HT-29 (cell line): ENCODE measurements around the gene FKBP5. TPM values are rescaled to one million over a fixed set of nuclear protein-coding genes. Genes with fewer than 3 reads are reported as not detected.
"Not testable (repeated sequence)": the region's sequence is repeated elsewhere in the genome, so short reads cannot be mapped to it uniquely, and the experiment has no call there.

ENCODE experiments used
- DNase-seq: peaks from one replicate; pipeline ENCODE4 v3.0.0-alpha.2; 2015; ENCODE audit warnings: low spot score
- total RNA-seq: library from RNA; depleted of rRNA; stranded (reverse); fragments of >200 nt; shearing (Covaris generic); gene quantifications from 2 replicates; pipeline ENCODE4 v1.2.3, GENCODE V29; 2014

The FKBP5 gene
- total RNA-seq, 1 experiment from 2014 or later: 7.7 TPM

- no peak for DNase-seq
Observed at GRCh38 chr6:35724059-35724458, 35.3 kb upstream of the FKBP5 start.

GRCh38 chr6:35723587-35723986 is 34.9 kb upstream of the FKBP5 start:
- no peak for DNase-seq

- no peak for DNase-seq
Observed at GRCh38 chr6:35722121-35722761, 33.5 kb upstream of the FKBP5 start.

- DNase-seq: no peak
Observed at GRCh38 chr6:35719830-35720733, 31.4 kb upstream of the FKBP5 start.

GRCh38 chr6:35719404-35719829 is 30.7 kb upstream of the FKBP5 start:
- DNase-seq: no peak

- no peak for DNase-seq
Observed at GRCh38 chr6:35718911-35719381, 30.2 kb upstream of the FKBP5 start.

GRCh38 chr6:35718375-35718736 is 29.6 kb upstream of the FKBP5 start:
- DNase-seq: no peak

GRCh38 chr6:35717449-35718374 is 29.0 kb upstream of the FKBP5 start:
- DNase-seq: no peak

- DNase-seq: no peak
Observed at GRCh38 chr6:35716798-35717197, 28.1 kb upstream of the FKBP5 start.

GRCh38 chr6:35713006-35713767 is 24.5 kb upstream of the FKBP5 start:
- DNase-seq: no peak

GRCh38 chr6:35711731-35712130 is 23.0 kb upstream of the FKBP5 start:
- DNase-seq: no peak

- no peak for DNase-seq
Observed at GRCh38 chr6:35710241-35710847, 21.6 kb upstream of the FKBP5 start.

- no peak for DNase-seq
Observed at GRCh38 chr6:35708585-35708984, 19.9 kb upstream of the FKBP5 start.

- DNase-seq: no peak
Observed at GRCh38 chr6:35707714-35708407, 19.1 kb upstream of the FKBP5 start.

- DNase-seq: no peak
Observed at GRCh38 chr6:35706468-35706867, 17.8 kb upstream of the FKBP5 start.

- DNase-seq: peak; percentile 35
Observed at GRCh38 chr6:35703554-35703953, 14.8 kb upstream of the FKBP5 start.

GRCh38 chr6:35698858-35699257 is 10.1 kb upstream of the FKBP5 start:
- no peak for DNase-seq

- not testable (repeated sequence) for DNase-seq
Observed at GRCh38 chr6:35698430-35698829, 9.7 kb upstream of the FKBP5 start.

- no peak for DNase-seq
Observed at GRCh38 chr6:35694462-35694861, 5.7 kb upstream of the FKBP5 start.
